GM18519 (cell line): ENCODE results near the gene KLHDC7B.
A peak's percentile ranks its signal among the peaks of the same experiment; 100 is the strongest.

Experiments
- ATAC-seq: cut with Tn5 transposase; IDR thresholded peaks from one replicate; pipeline ENCODE4 v1.9.1; 2021; ENCODE audit warnings: mild to moderate bottlenecking, moderate library complexity; ENCODE audit not compliant: unreplicated experiment, low FRiP score

Gene KLHDC7B

DNA sequence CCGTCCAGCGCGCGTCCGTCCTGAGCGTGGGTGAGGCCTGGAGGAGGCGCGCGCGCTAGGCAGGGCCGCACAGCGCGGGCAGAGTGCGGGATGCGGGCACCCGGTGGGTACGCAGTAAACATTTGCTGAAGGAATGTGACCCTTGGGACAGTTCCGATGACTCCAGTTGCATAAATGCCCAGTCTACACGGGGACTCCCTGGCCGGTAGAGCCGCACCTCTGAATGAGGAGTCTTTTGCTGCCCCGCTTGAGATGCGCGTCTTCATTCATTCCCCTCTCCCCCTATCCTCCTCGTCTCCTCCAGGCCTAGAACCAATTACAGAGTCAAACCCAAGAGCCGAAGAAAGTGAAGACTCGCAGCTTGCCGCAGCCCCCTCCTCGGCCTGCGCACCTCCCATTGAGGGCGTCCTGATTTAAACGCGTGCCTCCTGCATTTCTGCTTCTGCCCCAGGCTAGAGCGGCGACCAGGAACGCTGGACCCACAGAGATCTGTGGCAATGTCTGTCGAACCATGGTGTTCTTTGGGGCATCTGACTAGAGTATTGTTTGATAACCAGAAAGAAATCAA is 37.7 kb downstream of the KLHDC7B start:
- ATAC-seq, result peak; percentile 20

DNA sequence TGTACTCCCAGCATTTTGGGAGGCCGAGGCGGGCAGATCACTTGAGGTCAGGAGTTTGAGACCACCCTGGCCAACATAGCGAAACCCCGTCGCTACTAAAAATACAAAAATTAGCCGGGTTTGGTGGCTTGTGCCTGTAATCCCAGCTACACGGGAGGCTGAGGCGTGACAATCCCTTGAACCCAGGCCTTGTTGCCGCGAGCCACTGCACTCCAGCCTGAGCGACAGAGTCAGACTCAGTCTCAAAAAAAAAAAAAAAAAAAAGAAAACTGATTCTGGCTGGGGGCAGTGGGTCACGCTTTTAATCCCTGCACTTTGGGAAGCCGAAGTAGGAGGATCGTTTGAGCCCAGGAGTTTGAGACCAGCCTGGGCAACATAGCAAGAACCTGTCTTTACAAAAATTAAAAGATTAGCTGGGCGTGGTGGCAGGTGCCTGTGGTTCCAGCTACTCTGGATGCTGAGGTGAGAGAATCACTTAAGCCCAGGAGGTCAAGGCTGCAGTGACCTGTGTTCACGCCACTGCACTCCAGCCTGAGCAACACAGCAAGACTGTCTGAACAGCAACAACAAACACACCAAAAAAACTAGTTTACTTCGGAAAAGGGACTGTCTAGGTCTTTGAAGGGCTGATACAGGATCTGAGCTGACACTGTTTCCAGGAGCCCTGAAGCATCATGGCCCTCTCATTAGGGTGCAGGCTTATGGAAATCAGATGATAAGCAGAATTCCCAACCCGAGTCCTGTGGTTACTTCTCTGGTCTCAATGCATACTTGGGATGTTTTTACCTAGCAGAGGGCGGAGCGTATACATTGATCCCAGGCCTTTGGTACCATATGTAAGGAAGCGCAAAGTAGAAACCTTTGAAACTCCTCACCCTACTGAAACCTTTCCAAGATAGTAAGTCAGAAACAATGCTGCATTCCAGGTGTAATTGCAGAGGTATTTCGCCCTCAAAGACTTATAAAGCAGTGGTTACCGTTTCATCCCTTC is 38.7 kb downstream of the KLHDC7B start:
- ATAC-seq, result no peak

DNA sequence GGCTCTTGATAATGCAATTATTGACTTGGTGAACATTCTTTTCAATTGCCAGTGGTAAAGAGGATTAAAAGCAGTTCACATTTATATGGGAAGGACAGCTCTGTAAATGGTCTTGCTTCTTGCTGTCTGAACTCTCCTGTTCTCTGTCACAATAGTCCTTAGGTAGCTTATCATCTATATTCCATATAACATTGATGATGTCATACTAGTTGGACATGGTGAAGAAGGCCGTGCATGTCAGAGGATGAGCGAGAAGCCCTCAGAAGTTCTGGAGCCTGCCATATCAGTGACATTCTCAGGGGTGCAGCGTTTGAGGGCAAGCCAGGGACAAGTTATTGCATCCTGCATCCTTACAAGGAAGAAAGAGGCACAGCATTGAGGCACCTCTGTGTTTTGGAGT is 39.5 kb downstream of the KLHDC7B start:
- ATAC-seq, result no peak

DNA sequence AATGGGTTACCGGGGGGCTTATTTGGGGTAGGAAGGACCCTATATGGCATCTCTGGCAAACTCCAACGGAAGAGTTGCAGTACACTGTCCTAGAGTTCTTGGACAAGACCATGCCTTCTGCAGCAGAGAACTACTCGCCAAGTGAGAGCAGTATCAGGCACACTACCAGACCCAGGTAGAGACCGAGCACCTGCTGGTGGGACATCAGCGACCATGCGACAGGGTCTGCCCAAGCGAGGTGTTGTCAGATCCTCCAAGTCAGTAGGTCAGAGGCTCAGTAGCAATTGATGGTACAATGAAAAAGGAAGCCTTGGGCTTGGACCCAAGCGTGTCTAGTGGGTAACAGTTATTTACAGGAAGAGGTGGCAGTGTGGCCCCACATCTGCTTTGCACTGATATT is 40.1 kb downstream of the KLHDC7B start:
- ATAC-seq, result no peak

DNA sequence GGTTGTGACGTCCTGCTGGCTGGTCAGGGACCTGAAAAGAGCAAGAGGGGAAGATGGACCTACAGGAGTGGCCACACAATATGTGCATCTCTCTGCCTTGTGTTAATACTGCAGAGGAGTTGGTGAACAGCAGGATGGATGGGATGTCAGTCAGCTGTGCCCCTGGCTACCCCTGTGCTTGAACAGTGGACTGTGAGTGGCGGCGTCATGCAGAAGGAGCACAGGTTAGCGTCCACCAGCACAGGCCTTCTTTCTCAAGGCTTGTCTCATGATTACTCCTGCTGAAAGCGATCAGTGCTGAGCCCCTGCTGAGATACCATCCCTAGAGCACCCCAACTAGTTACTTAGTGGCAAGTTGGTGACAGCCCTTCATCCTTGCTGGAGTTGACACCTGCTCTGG is 40.7 kb downstream of the KLHDC7B start:
- ATAC-seq, result no peak

DNA sequence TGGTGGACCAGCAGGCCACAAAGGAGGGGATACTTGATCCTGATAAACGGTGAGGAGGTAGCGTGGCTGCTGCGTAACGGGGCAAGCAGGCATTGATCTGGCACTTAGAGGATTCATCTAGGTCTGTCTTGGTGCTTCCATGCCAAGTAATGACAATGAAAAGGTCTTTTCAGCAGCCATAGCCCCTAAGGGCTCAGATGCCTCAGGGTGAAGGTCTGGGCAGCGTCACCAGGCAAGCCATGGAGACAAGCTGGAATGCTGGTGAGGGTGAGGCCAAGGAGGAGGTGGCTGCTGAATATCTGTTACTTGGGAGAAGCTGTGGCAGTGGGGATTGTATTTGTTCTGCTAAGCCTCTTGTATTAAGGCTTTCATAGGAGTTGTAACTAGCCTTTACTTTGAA is 41.7 kb downstream of the KLHDC7B start:
- no peak for ATAC-seq

DNA sequence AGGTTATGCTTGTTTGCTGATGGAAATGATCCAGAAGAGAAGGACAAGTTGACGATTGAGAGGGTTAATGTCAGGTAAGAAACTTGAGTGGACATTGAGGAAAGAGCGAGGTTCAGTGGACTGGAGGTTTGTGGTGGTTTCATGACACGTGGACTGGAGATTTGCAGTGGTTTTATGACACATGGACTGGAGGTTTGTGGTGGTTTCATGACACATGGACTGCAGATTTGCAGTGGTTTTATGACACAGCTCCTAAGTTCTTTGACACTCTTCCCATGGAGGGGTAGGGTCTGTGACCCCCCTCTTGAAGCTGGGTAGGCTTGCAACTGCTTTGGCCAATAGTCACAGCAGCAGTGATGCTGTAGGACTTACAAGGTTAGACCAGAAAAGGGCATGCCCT is 49.5 kb downstream of the KLHDC7B start:
- no peak for ATAC-seq

DNA sequence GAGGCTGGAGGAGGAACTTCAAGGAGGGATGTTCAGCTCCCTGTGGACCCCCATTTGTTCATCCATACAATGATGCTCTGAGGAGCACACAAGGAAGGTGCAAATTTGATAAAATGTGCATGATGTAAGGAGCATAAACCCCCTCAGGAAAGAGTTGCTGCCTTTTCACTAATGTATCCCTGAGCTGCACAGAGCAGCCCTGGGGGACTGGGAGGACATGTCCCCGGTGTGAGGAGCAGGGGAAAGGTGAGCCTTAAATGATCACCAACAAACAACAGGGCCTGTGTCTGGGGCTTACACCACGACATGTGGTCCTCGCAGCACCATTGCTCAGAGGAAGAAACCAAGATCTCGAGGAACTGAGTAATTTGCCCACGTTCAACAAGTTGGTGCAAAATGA is 51.4 kb downstream of the KLHDC7B start:
- ATAC-seq, result no peak

DNA sequence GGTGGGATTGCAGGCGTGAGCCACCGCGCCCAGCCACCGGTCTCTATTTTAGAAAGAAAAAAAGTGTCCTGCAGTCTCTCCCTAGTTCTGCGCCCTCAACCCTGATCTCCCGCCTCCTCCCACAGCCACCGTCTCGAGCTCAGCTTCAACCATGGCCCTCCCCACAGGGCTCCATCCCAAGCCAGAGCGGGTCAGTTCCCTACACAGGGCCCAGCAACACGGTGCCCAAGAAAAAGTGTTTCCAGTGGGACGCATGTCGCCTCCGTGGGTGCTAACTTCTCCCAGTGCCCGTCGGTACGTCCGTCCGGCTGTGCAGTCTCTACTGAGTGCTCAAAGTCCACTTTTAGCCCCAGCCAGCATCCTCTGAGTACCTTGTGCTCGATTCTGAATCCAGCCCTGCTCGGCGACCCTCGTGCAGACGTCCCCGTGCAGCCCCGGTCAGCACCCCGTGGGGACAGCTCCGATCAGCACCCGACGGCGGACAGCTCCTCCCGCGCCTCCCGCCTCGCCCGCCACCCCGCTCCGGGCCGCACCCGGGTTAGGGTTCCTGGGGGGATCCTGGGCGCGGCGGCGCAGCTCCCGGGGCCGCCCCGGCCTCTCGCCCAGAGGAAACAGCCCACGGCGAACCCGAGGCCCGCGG is 54.2 kb downstream of the KLHDC7B start:
- no peak for ATAC-seq

DNA sequence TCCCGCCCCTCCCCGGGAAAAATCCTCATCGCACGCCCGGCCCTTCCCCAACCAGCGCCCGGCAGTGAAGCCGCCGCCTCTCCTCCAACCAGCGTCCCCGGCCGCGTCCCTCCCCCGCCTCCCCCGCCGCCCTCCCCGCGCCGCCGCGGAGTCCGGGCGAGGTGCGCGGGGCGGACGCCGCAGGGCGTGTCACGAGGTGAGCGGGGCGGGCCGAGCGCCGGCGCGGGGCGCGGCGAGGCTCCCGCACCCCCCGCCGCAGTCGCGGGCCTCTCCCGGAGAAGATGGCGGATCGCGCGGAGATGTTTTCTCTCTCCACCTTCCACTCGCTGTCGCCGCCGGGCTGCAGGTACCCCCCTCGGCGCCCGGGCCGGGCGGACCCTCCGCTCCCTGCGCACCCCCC is 54.8 kb downstream of the KLHDC7B start, which contains the start of gene MAPK8IP2:
Gene MAPK8IP2, plus strand, starts transcription at position 256 of the 400 bp plus-strand sequence. Its CDS starts 26 bp downstream, at position 282.
- ATAC-seq, result no peak
